Measurements from ENCODE around the gene PCDH12.

The PCDH12 gene

GRCh38 chr5:141949511-141949910 is 8.5 kb downstream of the PCDH12 start:
- WGBS (ENCODE audit: extremely low coverage, insufficient coverage, low lambda C conversion rate): no CpG with 5 or more reads among the region's 2 CpGs
- no peak overlapping the region for H2BK15ac ChIP-seq (replicated peaks; ENCODE audit: low read depth)

GRCh38 chr5:141948812-141949211 is 9.2 kb downstream of the PCDH12 start:
- no peak overlapping the region for H2AK5ac ChIP-seq (ENCODE audit: low read length)
- no peak overlapping the region for H2BK5ac ChIP-seq (ENCODE audit: low read length)
- H3K4me3 ChIP-seq (ENCODE audit: low read length): no peak overlapping the region
- H3K23ac ChIP-seq (ENCODE audit: low read length): no peak overlapping the region
- no peaks in the 10 kb centered on the region for H3K27me3 ChIP-seq (ENCODE audit: insufficient read depth, low read length, poor library complexity)
- H3K36me3 ChIP-seq (ENCODE audit: control insufficient read depth, insufficient read depth, low read length): no peaks in the 10 kb centered on the region
- H2BK120ac ChIP-seq (ENCODE audit: low read depth, low read length): no peak overlapping the region
- H3K4ac ChIP-seq (ENCODE audit: low read depth, low read length): no peak overlapping the region
- H4K8ac ChIP-seq (ENCODE audit: low read depth, low read length): no peak overlapping the region
- no peaks in the 10 kb centered on the region for H3K4me1 ChIP-seq (ENCODE audit: control insufficient read depth, low read depth, low read length)
- H3K18ac ChIP-seq (ENCODE audit: low read length): no peak overlapping the region
- no peak overlapping the region for H3K27ac ChIP-seq (ENCODE audit: low read depth, low read length)
- no peak overlapping the region for H2BK15ac ChIP-seq (replicated peaks; ENCODE audit: low read depth)
- no peak for DNase-seq
- H4K5ac ChIP-seq (ENCODE audit: low read length): no peak overlapping the region
- WGBS (ENCODE audit: extremely low coverage, insufficient coverage, low lambda C conversion rate): no CpG with 5 or more reads among the region's 2 CpGs
- no peaks in the 10 kb centered on the region for H3K79me2 ChIP-seq (ENCODE audit: control insufficient read depth, insufficient read depth, low read length)
- H3K4me2 ChIP-seq (ENCODE audit: low read length): no peak overlapping the region
- no peak overlapping the region for H3K56ac ChIP-seq (ENCODE audit: low read length)
- no peaks in the 10 kb centered on the region for H3K79me1 ChIP-seq (ENCODE audit: low read length)
- H3K9ac ChIP-seq (ENCODE audit: low read length): no peak overlapping the region

More at GRCh38 chr5:141949511-141949910, 8.5 kb downstream of the PCDH12 start:
- no peaks in the 10 kb centered on the region for H3K79me1 ChIP-seq (ENCODE audit: low read length)
- H2AK5ac ChIP-seq (ENCODE audit: low read length): no peak overlapping the region
- H3K27me3 ChIP-seq (ENCODE audit: insufficient read depth, low read length, poor library complexity): no peaks in the 10 kb centered on the region
- no peak overlapping the region for H3K4ac ChIP-seq (ENCODE audit: low read depth, low read length)
- no peak overlapping the region for H3K4me2 ChIP-seq (ENCODE audit: low read length)
- no peak overlapping the region for H3K27ac ChIP-seq (ENCODE audit: low read depth, low read length)
- no peak overlapping the region for H3K4me3 ChIP-seq (ENCODE audit: low read length)
- H3K79me2 ChIP-seq (ENCODE audit: control insufficient read depth, insufficient read depth, low read length): no peaks in the 10 kb centered on the region
- H4K5ac ChIP-seq (ENCODE audit: low read length): no peak overlapping the region
- no peak overlapping the region for H2BK120ac ChIP-seq (ENCODE audit: low read depth, low read length)
- H3K23ac ChIP-seq (ENCODE audit: low read length): no peak overlapping the region
- no peak overlapping the region for H2BK5ac ChIP-seq (ENCODE audit: low read length)
- no peaks in the 10 kb centered on the region for H3K36me3 ChIP-seq (ENCODE audit: control insufficient read depth, insufficient read depth, low read length)
- H3K4me1 ChIP-seq (ENCODE audit: control insufficient read depth, low read depth, low read length): no peaks in the 10 kb centered on the region
- H4K8ac ChIP-seq (ENCODE audit: low read depth, low read length): no peak overlapping the region
- no peak overlapping the region for H3K9ac ChIP-seq (ENCODE audit: low read length)
- no peak overlapping the region for H3K18ac ChIP-seq (ENCODE audit: low read length)
- no peak for DNase-seq
- no peak overlapping the region for H3K56ac ChIP-seq (ENCODE audit: low read length)

- no peak overlapping the region for H2BK120ac ChIP-seq (ENCODE audit: low read depth, low read length)
- no peaks in the 10 kb centered on the region for H3K36me3 ChIP-seq (ENCODE audit: control insufficient read depth, insufficient read depth, low read length)
- no peak overlapping the region for H3K56ac ChIP-seq (ENCODE audit: low read length)
- H3K79me2 ChIP-seq (ENCODE audit: control insufficient read depth, insufficient read depth, low read length): no peaks in the 10 kb centered on the region
- no peak for DNase-seq
- no CpG with 5 or more reads among the region's 4 CpGs for WGBS (ENCODE audit: extremely low coverage, insufficient coverage, low lambda C conversion rate)
- H3K27me3 ChIP-seq (ENCODE audit: insufficient read depth, low read length, poor library complexity): no peaks in the 10 kb centered on the region
- no peaks in the 10 kb centered on the region for H3K79me1 ChIP-seq (ENCODE audit: low read length)
- no peak overlapping the region for H2AK5ac ChIP-seq (ENCODE audit: low read length)
- H4K8ac ChIP-seq (ENCODE audit: low read depth, low read length): no peak overlapping the region
- H3K4me2 ChIP-seq (ENCODE audit: low read length): no peak overlapping the region
- H3K4me3 ChIP-seq (ENCODE audit: low read length): no peak overlapping the region
- no peak overlapping the region for H2BK5ac ChIP-seq (ENCODE audit: low read length)
- no peak overlapping the region for H3K27ac ChIP-seq (ENCODE audit: low read depth, low read length)
- no peaks in the 10 kb centered on the region for H3K4me1 ChIP-seq (ENCODE audit: control insufficient read depth, low read depth, low read length)
- H3K18ac ChIP-seq (ENCODE audit: low read length): no peak overlapping the region
- H3K4ac ChIP-seq (ENCODE audit: low read depth, low read length): no peak overlapping the region
- H2BK15ac ChIP-seq (replicated peaks; ENCODE audit: low read depth): no peak overlapping the region
- no peak overlapping the region for H3K9ac ChIP-seq (ENCODE audit: low read length)
- H3K23ac ChIP-seq (ENCODE audit: low read length): no peak overlapping the region
- H4K5ac ChIP-seq (ENCODE audit: low read length): no peak overlapping the region
Measured at GRCh38 chr5:141947316-141947715, 10.7 kb downstream of the PCDH12 start.

- WGBS (ENCODE audit: extremely low coverage, insufficient coverage, low lambda C conversion rate): no CpG with 5 or more reads among the region's 25 CpGs
- Histone ChIP-seq H3K4me2 (ENCODE audit: low read length) (no peak overlapping the region), H2AK5ac (ENCODE audit: low read length) (no peak overlapping the region), H3K18ac (ENCODE audit: low read length) (no peak overlapping the region), H2BK120ac (ENCODE audit: low read depth, low read length) (no peak overlapping the region), H3K56ac (ENCODE audit: low read length) (peak overlapping the region; percentile 54), H3K4me1 (ENCODE audit: control insufficient read depth, low read depth, low read length) (no peaks in the 10 kb centered on the region), H3K79me2 (ENCODE audit: control insufficient read depth, insufficient read depth, low read length) (no peaks in the 10 kb centered on the region), H2BK5ac (ENCODE audit: low read length) (no peak overlapping the region), H2BK15ac (replicated peaks; ENCODE audit: low read depth) (no peak overlapping the region), H3K36me3 (ENCODE audit: control insufficient read depth, insufficient read depth, low read length) (no peaks in the 10 kb centered on the region), H3K4me3 (ENCODE audit: low read length) (no peak overlapping the region), H3K9ac (ENCODE audit: low read length) (no peak overlapping the region), H4K8ac (ENCODE audit: low read depth, low read length) (no peak overlapping the region), H4K5ac (ENCODE audit: low read length) (no peak overlapping the region), H3K27me3 (ENCODE audit: insufficient read depth, low read length, poor library complexity) (no peaks in the 10 kb centered on the region), H3K27ac (ENCODE audit: low read depth, low read length) (no peak overlapping the region), H3K23ac (ENCODE audit: low read length) (no peak overlapping the region), H3K79me1 (ENCODE audit: low read length) (no peaks in the 10 kb centered on the region), H3K4ac (ENCODE audit: low read depth, low read length) (no peak overlapping the region)
- peak; percentile 37 for DNase-seq
Measured at GRCh38 chr5:141945511-141946051, 12.4 kb downstream of the PCDH12 start.

GRCh38 chr5:141944076-141944475 is 13.9 kb downstream of the PCDH12 start:
- Histone ChIP-seq H3K23ac (ENCODE audit: low read length) (no peak overlapping the region), H3K36me3 (ENCODE audit: control insufficient read depth, insufficient read depth, low read length) (peaks cover 3% of the 10 kb centered on the region), H4K5ac (ENCODE audit: low read length) (no peak overlapping the region), H3K4me2 (ENCODE audit: low read length) (no peak overlapping the region), H2BK15ac (replicated peaks; ENCODE audit: low read depth) (no peak overlapping the region), H2BK120ac (ENCODE audit: low read depth, low read length) (no peak overlapping the region), H3K4ac (ENCODE audit: low read depth, low read length) (no peak overlapping the region), H3K9ac (ENCODE audit: low read length) (no peak overlapping the region), H3K56ac (ENCODE audit: low read length) (no peak overlapping the region), H2BK5ac (ENCODE audit: low read length) (no peak overlapping the region), H3K27me3 (ENCODE audit: insufficient read depth, low read length, poor library complexity) (no peaks in the 10 kb centered on the region), H3K27ac (ENCODE audit: low read depth, low read length) (no peak overlapping the region), H2AK5ac (ENCODE audit: low read length) (no peak overlapping the region), H4K8ac (ENCODE audit: low read depth, low read length) (no peak overlapping the region), H3K79me2 (ENCODE audit: control insufficient read depth, insufficient read depth, low read length) (no peaks in the 10 kb centered on the region), H3K4me3 (ENCODE audit: low read length) (no peak overlapping the region), H3K18ac (ENCODE audit: low read length) (no peak overlapping the region), H3K79me1 (ENCODE audit: low read length) (no peaks in the 10 kb centered on the region), H3K4me1 (ENCODE audit: control insufficient read depth, low read depth, low read length) (no peaks in the 10 kb centered on the region)
- DNase-seq: no peak
- WGBS (ENCODE audit: extremely low coverage, insufficient coverage, low lambda C conversion rate): no CpG with 5 or more reads among the region's 9 CpGs

GRCh38 chr5:141942185-141942857 is 15.7 kb downstream of the PCDH12 start:
- Histone ChIP-seq H3K4me1 (ENCODE audit: control insufficient read depth, low read depth, low read length) (no peaks in the 10 kb centered on the region), H3K79me1 (ENCODE audit: low read length) (no peaks in the 10 kb centered on the region), H3K56ac (ENCODE audit: low read length) (no peak overlapping the region), H3K4ac (ENCODE audit: low read depth, low read length) (no peak overlapping the region), H2BK15ac (replicated peaks; ENCODE audit: low read depth) (no peak overlapping the region), H2BK5ac (ENCODE audit: low read length) (no peak overlapping the region), H3K27ac (ENCODE audit: low read depth, low read length) (no peak overlapping the region), H4K5ac (ENCODE audit: low read length) (no peak overlapping the region), H4K8ac (ENCODE audit: low read depth, low read length) (no peak overlapping the region), H3K9ac (ENCODE audit: low read length) (no peak overlapping the region), H3K27me3 (ENCODE audit: insufficient read depth, low read length, poor library complexity) (no peaks in the 10 kb centered on the region), H3K4me2 (ENCODE audit: low read length) (no peak overlapping the region), H3K4me3 (ENCODE audit: low read length) (no peak overlapping the region), H3K23ac (ENCODE audit: low read length) (no peak overlapping the region), H3K79me2 (ENCODE audit: control insufficient read depth, insufficient read depth, low read length) (no peaks in the 10 kb centered on the region), H2AK5ac (ENCODE audit: low read length) (no peak overlapping the region), H3K18ac (ENCODE audit: low read length) (no peak overlapping the region), H3K36me3 (ENCODE audit: control insufficient read depth, insufficient read depth, low read length) (peaks cover 5% of the 10 kb centered on the region), H2BK120ac (ENCODE audit: low read depth, low read length) (no peak overlapping the region)
- DNase-seq: no peak
- WGBS (ENCODE audit: extremely low coverage, insufficient coverage, low lambda C conversion rate): no CpG with 5 or more reads among the region's 9 CpGs
